SK-N-SH (cell line): ENCODE data around the gene THEM5. TPM values are rescaled to one million over a fixed set of nuclear protein-coding genes. Genes with fewer than 3 reads are reported as not detected.

Source experiments
- CTCF ChIA-PET: fragments of 300-600, 350-600 bp; formaldehyde crosslinking; extraction: SDS; loops from one replicate; lab custom pipeline; 2021; lab: Yijun Ruan, JAX
- POLR2A ChIA-PET: fragments of 350-600 bp; sonication (Branson Sonifier 250); formaldehyde crosslinking; extraction: SDS; loops from one replicate; lab custom pipeline; 2020; ENCODE audit warnings: antibody characterized with exemption, inconsistent platforms; lab: Yijun Ruan, JAX
- DNase-seq: peaks from one replicate; pipeline ENCODE4 v3.0.0; 2012
- H2AFZ ChIP-seq: fragments of 200-600 bp; sonication (generic); 2 replicates; pipeline ENCODE4 v1.8.1; 2016; ENCODE audit warnings: antibody characterized with exemption, mild to moderate bottlenecking, low read depth
- H3F3A ChIP-seq: fragments of 200-600 bp; sonication (generic); replicated peaks from 2 replicates; pipeline ENCODE3; 2016; ENCODE audit warnings: antibody characterized with exemption, mild to moderate bottlenecking; ENCODE audit not compliant: insufficient read depth
- H3K27ac ChIP-seq, 2 experiments: fragments of 200-500 bp in 1 of 2; fragments of 200-600 bp in 1 of 2; sonication (Bioruptor generic) in 1 of 2; sonication (generic), shearing (Covaris generic) in 1 of 2; 2 replicates each; pipeline versions ENCODE4 v1.5.1 to v1.6.1; 2014 to 2016; ENCODE audit warnings: low read depth in 2 of 2, inconsistent platforms in 1 of 2, low read length in 1 of 2, mild to moderate bottlenecking in 1 of 2, mixed read lengths in 1 of 2
- H3K27me3 ChIP-seq: fragments of 200-600 bp; sonication (generic), shearing (Covaris generic); 2 replicates; pipeline ENCODE4 v1.6.1; 2016; ENCODE audit warnings: mixed run types; ENCODE audit not compliant: insufficient read depth
- H3K36me3 ChIP-seq, 2 experiments: fragments of 200-500 bp in 1 of 2; fragments of 200-600 bp in 1 of 2; sonication (Bioruptor generic) in 1 of 2; sonication (generic) in 1 of 2; replicated peaks in 1 of 2; 2 replicates each; pipeline versions ENCODE3 to v1.5.1; 2014 to 2016; ENCODE audit warnings: low read length in 1 of 2, mild to moderate bottlenecking in 1 of 2; ENCODE audit not compliant: insufficient read depth in 2 of 2, control insufficient read depth in 1 of 2
- H3K4me1 ChIP-seq, 2 experiments: fragments of 200-500 bp in 1 of 2; fragments of 200-600 bp in 1 of 2; sonication (Bioruptor generic) in 1 of 2; sonication (generic), shearing (Covaris generic) in 1 of 2; 2 replicates each; pipeline versions ENCODE4 v1.5.1 to v1.6.1; 2014 to 2016; ENCODE audit warnings: low read depth in 1 of 2, low read length in 1 of 2, mixed run types in 1 of 2; ENCODE audit not compliant: insufficient read depth in 2 of 2, control insufficient read depth in 1 of 2
- H3K4me2 ChIP-seq: fragments of 200-600 bp; sonication (generic), shearing (Covaris generic); 2 replicates; pipeline ENCODE4 v1.6.1; 2017; ENCODE audit warnings: mixed run types
- H3K4me3 ChIP-seq, 2 experiments: fragments of 200-500 bp in 1 of 2; fragments of 200-600 bp in 1 of 2; sonication (Bioruptor generic) in 1 of 2; sonication (generic), shearing (Covaris generic) in 1 of 2; 2 replicates each; pipeline versions ENCODE4 v1.5.1 to v1.8.1; 2014 to 2016; ENCODE audit warnings: low read depth in 2 of 2, inconsistent platforms in 1 of 2, low read length in 1 of 2, mild to moderate bottlenecking in 1 of 2, mixed read lengths in 1 of 2, moderate library complexity in 1 of 2
- H3K79me2 ChIP-seq: fragments of 200-600 bp; sonication (generic); 2 replicates; pipeline ENCODE4 v1.8.1; 2017; ENCODE audit warnings: mild to moderate bottlenecking; ENCODE audit not compliant: insufficient read depth
- H3K9ac ChIP-seq: fragments of 200-600 bp; sonication (generic); 2 replicates; pipeline ENCODE4 v1.6.1; 2017; ENCODE audit warnings: mixed run types
- H3K9me2 ChIP-seq: fragments of 200-600 bp; sonication (generic); 2 replicates; pipeline ENCODE4 v1.6.1; 2017; ENCODE audit warnings: mixed run types
- H3K9me3 ChIP-seq: fragments of 200-600 bp; sonication (generic); 2 replicates; pipeline ENCODE4 v1.6.1; 2017; ENCODE audit warnings: mixed run types, mild to moderate bottlenecking, moderate library complexity
- H4K20me1 ChIP-seq: fragments of 200-600 bp; sonication (generic); 2 replicates; pipeline ENCODE4 v1.6.1; 2017; ENCODE audit warnings: mild to moderate bottlenecking, mixed run types; ENCODE audit not compliant: insufficient read depth
- CHD2 ChIP-seq: fragments of 150-350 bp; IDR thresholded peaks from 2 replicates; pipeline ENCODE4 v1.6.1; 2018; ENCODE audit warnings: low read length; ENCODE audit not compliant: partially characterized antibody
- EP300 ChIP-seq, 2 experiments: IDR thresholded peaks; 2 replicates each; pipeline versions ENCODE4 v1.4.0 to v1.6.1; 2012; ENCODE audit warnings: borderline replicate concordance in 1 of 2, low read depth in 1 of 2, low read length in 1 of 2
- FOXJ3 ChIP-seq: sonication (generic); formaldehyde crosslinking; IDR thresholded peaks from 2 replicates; pipeline ENCODE4 v1.5.1; 2020; ENCODE audit warnings: mild to moderate bottlenecking, missing genetic modification reagents
- FOXM1 ChIP-seq: IDR thresholded peaks from 2 replicates; pipeline ENCODE4 v1.4.0; 2012; ENCODE audit warnings: low read depth, mild to moderate bottlenecking
- GATA2 ChIP-seq: sonication (generic); formaldehyde crosslinking; IDR thresholded peaks from 2 replicates; pipeline ENCODE4 v1.5.0; 2020; ENCODE audit warnings: mild to moderate bottlenecking, missing genetic modification reagents
- MXI1 ChIP-seq: IDR thresholded peaks from 2 replicates; pipeline ENCODE4 v1.6.1; 2012; ENCODE audit warnings: mild to moderate bottlenecking, low read depth, low read length, improper control_type of control experiment
- NFIC ChIP-seq: IDR thresholded peaks from 2 replicates; pipeline ENCODE4 v1.4.0; 2012; ENCODE audit warnings: borderline replicate concordance
- POLR2AphosphoS5 ChIP-seq: IDR thresholded peaks from 2 replicates; pipeline ENCODE4 v1.6.1; 2012; ENCODE audit warnings: low read depth, low read length
- RAD21 ChIP-seq: IDR thresholded peaks from 2 replicates; pipeline ENCODE4 v1.6.1; 2012; ENCODE audit warnings: mild to moderate bottlenecking, low read length
- RCOR1 ChIP-seq: fragments of 150-350 bp; IDR thresholded peaks from 2 replicates; pipeline ENCODE4 v1.6.1; 2017; ENCODE audit warnings: antibody characterized with exemption, low read length
- RXRA ChIP-seq: IDR thresholded peaks from 2 replicates; pipeline ENCODE4 v1.4.0; 2012; ENCODE audit warnings: low read depth, mild to moderate bottlenecking, borderline replicate concordance
- SIN3A ChIP-seq: IDR thresholded peaks from 2 replicates; pipeline ENCODE4 v1.6.1; 2012; ENCODE audit warnings: low read depth, mild to moderate bottlenecking, low read length, moderate library complexity, borderline replicate concordance
- TCF12 ChIP-seq: IDR thresholded peaks from 2 replicates; pipeline ENCODE4 v1.4.0; 2012
- WGBS: methylation state at CpG from one replicate; pipeline ENCODE4 v1.1.6; 2017; ENCODE audit warnings: low lambda C conversion rate; 5-methylcytosine and 5-hydroxymethylcytosine counted together
- polyA plus RNA-seq, 3 experiments: library from polyadenylated mRNA; depleted of rRNA; stranded (reverse); fragments of >200 nt; gene quantifications; 2 replicates each; pipeline ENCODE4 v1.2.3, GENCODE V29; 2012
- TF ChIP-seq, protein P1 (sequence below): IDR thresholded peaks from 2 replicates; pipeline ENCODE4 v1.4.0; 2012; ENCODE audit warnings: low read depth, borderline replicate concordance
- TF ChIP-seq, protein P2 (sequence below): fragments of 200-600 bp; sonication (generic); IDR thresholded peaks from 2 replicates; pipeline ENCODE4 v1.6.1; 2017; ENCODE audit warnings: antibody characterized with exemption, mild to moderate bottlenecking, moderate library complexity
- TF ChIP-seq, protein P3 (sequence below): IDR thresholded peaks from 2 replicates; pipeline ENCODE4 v1.4.0; 2012; ENCODE audit warnings: low read depth
- TF ChIP-seq, protein P4 (sequence below): IDR thresholded peaks from 2 replicates; pipeline ENCODE4; 2012

The THEM5 gene
- polyA plus RNA-seq, 1 of the 3 experiments (the other 2 are of a cell fraction) = not detected

DNA sequence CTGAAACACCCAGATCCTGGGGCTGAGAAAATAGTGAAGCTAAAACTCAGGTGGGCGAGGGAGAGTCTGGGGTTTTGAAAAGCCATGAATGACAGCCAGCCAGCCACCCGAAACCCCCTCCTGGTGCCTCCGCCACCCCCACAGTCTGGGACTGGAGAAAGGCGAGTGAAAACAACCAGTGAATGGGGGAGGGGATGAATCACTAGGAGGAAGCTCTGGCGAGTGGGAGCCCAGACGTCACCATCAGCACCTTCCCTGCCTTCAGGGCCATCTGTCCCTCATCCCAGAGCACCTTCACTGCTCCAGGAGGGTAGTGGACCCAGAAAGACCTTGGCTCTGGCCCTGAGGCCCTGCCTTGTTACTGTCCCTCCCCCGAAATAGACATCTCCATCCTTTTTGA lies 31.1 kb downstream of the THEM5 start (continued):
- TF ChIP-seq, protein P1, sequence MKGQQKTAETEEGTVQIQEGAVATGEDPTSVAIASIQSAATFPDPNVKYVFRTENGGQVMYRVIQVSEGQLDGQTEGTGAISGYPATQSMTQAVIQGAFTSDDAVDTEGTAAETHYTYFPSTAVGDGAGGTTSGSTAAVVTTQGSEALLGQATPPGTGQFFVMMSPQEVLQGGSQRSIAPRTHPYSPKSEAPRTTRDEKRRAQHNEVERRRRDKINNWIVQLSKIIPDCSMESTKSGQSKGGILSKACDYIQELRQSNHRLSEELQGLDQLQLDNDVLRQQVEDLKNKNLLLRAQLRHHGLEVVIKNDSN = no peak
- TF ChIP-seq, protein P2, sequence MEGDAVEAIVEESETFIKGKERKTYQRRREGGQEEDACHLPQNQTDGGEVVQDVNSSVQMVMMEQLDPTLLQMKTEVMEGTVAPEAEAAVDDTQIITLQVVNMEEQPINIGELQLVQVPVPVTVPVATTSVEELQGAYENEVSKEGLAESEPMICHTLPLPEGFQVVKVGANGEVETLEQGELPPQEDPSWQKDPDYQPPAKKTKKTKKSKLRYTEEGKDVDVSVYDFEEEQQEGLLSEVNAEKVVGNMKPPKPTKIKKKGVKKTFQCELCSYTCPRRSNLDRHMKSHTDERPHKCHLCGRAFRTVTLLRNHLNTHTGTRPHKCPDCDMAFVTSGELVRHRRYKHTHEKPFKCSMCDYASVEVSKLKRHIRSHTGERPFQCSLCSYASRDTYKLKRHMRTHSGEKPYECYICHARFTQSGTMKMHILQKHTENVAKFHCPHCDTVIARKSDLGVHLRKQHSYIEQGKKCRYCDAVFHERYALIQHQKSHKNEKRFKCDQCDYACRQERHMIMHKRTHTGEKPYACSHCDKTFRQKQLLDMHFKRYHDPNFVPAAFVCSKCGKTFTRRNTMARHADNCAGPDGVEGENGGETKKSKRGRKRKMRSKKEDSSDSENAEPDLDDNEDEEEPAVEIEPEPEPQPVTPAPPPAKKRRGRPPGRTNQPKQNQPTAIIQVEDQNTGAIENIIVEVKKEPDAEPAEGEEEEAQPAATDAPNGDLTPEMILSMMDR = no peak

DNA sequence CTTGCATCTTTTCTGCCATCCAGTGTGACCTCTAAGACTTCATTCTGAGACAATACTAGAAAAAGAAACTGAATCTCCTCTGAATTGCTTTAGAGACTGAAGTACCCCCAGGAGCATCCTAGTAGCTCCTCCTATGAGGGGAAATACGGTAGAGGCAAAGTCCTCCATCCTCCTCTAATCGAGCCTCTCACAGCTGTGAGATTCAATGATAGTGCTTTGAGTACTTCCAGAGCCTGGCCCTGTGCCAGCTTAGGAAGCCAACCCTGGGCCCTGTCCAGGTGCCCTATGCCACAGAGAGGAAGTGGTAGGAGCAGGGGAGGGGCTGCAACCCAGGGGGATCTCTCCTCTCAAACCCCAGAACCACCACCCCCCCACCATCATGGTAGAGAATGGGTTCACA lies 32.6 kb downstream of the THEM5 start:
- Histone ChIP-seq H2AFZ (no peak overlapping the region), H3K9me3 (no peaks in the 10 kb centered on the region), H3K4me2 (no peak overlapping the region), H3K36me3 (no peaks in the 10 kb centered on the region), H3K9ac (no peak overlapping the region), H3K27me3 (peaks cover 2% of the 10 kb centered on the region; the same call in 1 of the 2 replicates), H4K20me1 (no peaks in the 10 kb centered on the region), H3K4me3 (no peak overlapping the region), H3F3A (no peaks in the 10 kb centered on the region), H3K79me2 (no peaks in the 10 kb centered on the region), H3K9me2 (no peaks in the 10 kb centered on the region), H3K4me1 (peaks cover 0 to 58% of the 10 kb centered on the region in 2 experiments; a peak in 2 of 4 replicates), H3K27ac (peak overlapping the region in 1 of 2 experiments; percentile 81; a peak in 2 of 4 replicates)
- ChIA-PET CTCF (interaction anchor here (0.9 to 7.8 kb wide), 11 partner anchors 10 to 227 kb away, joined by 3 to 46 read pairs (median 5); partner anchors contain the start of genes CELF3 and TDRKH), POLR2A (interaction anchor here (0.8 to 2.2 kb wide), 8 partner anchors 9 to 566 kb away, joined by 3 to 23 read pairs (median 4); partner anchors contain the start of genes MRPL9, TDRKH and ZNF687)
- 16% methylated on average over 2 of the region's 2 CpGs for WGBS
- no peak for TF ChIP-seq RXRA
- TF ChIP-seq FOXJ3 (CRISPR knock-in tag) = peak; percentile 52; the same call in 1 of the 2 replicates
- peak; percentile 79 for TF ChIP-seq TCF12
- TF ChIP-seq MXI1 = peak; percentile 23; the same call in 1 of the 2 replicates
- peak; percentile 89 for TF ChIP-seq RCOR1
- no peak for TF ChIP-seq FOXM1
- TF ChIP-seq EP300 (IDR thresholded peaks at IDR 0.05; ENCODE audit: borderline replicate concordance in 1 of 2, low read depth in 1 of 2, low read length in 1 of 2) = peak in 1 of 2 experiments; percentile 94; a peak in 2 of 4 replicates
- no peak for TF ChIP-seq SIN3A
- TF ChIP-seq RAD21 = peak; percentile 34
- peak; percentile 79 for TF ChIP-seq NFIC
- peak; percentile 98 for TF ChIP-seq GATA2
- 0 out of 2 replicates have a peak, but pooled peaks have one; percentile 27 for TF ChIP-seq POLR2AphosphoS5
- TF ChIP-seq, protein P3, sequence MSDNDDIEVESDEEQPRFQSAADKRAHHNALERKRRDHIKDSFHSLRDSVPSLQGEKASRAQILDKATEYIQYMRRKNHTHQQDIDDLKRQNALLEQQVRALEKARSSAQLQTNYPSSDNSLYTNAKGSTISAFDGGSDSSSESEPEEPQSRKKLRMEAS = no peak
- TF ChIP-seq, protein P4, sequence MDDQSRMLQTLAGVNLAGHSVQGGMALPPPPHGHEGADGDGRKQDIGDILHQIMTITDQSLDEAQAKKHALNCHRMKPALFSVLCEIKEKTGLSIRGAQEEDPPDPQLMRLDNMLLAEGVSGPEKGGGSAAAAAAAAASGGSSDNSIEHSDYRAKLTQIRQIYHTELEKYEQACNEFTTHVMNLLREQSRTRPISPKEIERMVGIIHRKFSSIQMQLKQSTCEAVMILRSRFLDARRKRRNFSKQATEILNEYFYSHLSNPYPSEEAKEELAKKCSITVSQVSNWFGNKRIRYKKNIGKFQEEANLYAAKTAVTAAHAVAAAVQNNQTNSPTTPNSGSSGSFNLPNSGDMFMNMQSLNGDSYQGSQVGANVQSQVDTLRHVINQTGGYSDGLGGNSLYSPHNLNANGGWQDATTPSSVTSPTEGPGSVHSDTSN = peak; percentile 39
- peak; percentile 86 for TF ChIP-seq CHD2
- DNase-seq = peak; percentile 89
